ENCODE measurements around the gene TOP2A.

DNA sequence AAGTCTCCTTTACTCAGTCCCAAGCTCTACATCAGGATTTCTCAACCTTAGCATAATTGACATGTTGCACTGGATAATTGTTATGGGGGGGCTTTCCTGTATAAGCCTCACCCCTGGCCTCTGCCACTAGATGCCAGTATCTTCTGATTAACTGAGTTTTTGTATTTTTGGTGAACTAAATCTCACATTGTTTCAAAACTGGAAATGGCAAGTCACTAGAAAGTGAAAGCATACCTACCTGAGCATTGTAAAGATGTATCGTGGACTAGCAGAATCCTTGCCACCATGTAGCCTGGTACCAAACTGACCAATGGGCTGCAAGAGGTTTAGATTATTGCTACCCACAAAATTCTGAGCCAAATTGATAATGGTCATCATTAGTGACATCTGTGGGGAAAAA is 15.0 kb downstream of the TOP2A start:
- no peak for TF ChIP-seq EP300 (IDR thresholded peaks at IDR 0.05)
- no peak for TF ChIP-seq POLR2AphosphoS5 (IDR thresholded peaks at IDR 0.05)
- TF ChIP-seq POLR2A (IDR thresholded peaks at IDR 0.05) = no peak
- TF ChIP-seq, protein P1, sequence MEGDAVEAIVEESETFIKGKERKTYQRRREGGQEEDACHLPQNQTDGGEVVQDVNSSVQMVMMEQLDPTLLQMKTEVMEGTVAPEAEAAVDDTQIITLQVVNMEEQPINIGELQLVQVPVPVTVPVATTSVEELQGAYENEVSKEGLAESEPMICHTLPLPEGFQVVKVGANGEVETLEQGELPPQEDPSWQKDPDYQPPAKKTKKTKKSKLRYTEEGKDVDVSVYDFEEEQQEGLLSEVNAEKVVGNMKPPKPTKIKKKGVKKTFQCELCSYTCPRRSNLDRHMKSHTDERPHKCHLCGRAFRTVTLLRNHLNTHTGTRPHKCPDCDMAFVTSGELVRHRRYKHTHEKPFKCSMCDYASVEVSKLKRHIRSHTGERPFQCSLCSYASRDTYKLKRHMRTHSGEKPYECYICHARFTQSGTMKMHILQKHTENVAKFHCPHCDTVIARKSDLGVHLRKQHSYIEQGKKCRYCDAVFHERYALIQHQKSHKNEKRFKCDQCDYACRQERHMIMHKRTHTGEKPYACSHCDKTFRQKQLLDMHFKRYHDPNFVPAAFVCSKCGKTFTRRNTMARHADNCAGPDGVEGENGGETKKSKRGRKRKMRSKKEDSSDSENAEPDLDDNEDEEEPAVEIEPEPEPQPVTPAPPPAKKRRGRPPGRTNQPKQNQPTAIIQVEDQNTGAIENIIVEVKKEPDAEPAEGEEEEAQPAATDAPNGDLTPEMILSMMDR (IDR thresholded peaks at IDR 0.05) = no peak
